ENCODE results near the gene DPCD.

DNA sequence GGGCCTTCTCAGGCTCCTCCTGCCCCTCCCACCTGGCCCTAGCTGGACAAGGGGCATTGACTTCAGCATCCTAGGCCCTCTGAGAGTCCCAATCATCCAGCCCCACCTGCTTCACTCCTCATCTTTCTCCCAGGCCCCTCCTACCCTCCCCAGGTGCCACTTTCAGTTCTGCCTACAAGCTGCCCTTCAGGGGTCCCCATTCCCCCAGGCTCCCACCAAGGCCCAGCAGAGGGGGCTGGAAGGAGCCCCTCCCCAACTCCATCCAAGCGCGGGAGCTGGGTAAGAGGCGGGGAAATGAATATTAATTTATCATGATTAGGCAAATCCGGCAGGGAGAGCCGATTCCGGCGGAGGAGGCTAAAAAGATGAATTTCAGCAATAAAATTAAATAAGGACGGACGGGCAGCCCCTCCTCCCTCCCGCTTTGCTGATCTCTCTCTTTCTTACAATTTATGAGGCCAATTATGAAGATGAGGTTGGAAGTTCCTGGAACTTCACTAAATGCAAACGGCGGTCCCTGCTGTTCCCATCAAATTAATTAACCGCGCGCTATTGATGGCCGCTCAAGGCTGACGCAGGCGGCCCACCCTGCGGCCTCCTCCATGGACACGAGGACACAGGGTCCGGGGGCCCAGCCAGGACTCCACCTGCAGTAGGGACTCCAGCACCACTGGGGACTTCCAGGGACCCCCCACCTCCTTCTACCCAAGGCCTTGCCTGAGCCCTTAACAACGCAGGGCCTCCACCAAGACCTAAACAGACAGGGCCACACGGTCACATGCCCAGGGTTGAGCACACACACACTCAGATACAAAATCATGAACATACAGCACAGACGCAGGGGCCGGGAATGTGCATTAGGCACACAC is 14.0 kb upstream of the DPCD start:
- TF ChIP-seq, protein P1, sequence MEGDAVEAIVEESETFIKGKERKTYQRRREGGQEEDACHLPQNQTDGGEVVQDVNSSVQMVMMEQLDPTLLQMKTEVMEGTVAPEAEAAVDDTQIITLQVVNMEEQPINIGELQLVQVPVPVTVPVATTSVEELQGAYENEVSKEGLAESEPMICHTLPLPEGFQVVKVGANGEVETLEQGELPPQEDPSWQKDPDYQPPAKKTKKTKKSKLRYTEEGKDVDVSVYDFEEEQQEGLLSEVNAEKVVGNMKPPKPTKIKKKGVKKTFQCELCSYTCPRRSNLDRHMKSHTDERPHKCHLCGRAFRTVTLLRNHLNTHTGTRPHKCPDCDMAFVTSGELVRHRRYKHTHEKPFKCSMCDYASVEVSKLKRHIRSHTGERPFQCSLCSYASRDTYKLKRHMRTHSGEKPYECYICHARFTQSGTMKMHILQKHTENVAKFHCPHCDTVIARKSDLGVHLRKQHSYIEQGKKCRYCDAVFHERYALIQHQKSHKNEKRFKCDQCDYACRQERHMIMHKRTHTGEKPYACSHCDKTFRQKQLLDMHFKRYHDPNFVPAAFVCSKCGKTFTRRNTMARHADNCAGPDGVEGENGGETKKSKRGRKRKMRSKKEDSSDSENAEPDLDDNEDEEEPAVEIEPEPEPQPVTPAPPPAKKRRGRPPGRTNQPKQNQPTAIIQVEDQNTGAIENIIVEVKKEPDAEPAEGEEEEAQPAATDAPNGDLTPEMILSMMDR (IDR thresholded peaks at IDR 0.05 in 2 of 3, conservative IDR thresholded peaks at IDR 0.05 in 1 of 3; ENCODE audit: borderline replicate concordance in 1 of 3, insufficient read depth in 1 of 3, low read depth in 2 of 3, low read length in 2 of 3): no peak
- TF ChIP-seq SP1 (IDR thresholded peaks at IDR 0.05; ENCODE audit: low read depth) (no peak), POLR2A (IDR thresholded peaks at IDR 0.05; ENCODE audit: borderline replicate concordance, extremely low read depth, insufficient read depth, insufficient read length) (no peak), EZH2phosphoT487 (IDR thresholded peaks at IDR 0.05; ENCODE audit: borderline replicate concordance) (no peak), POLR2AphosphoS5 (IDR thresholded peaks at IDR 0.05; ENCODE audit: low read depth, low read length) (0 out of 2 replicates have a peak, but pooled peaks have one; percentile 17), ZNF274 (IDR thresholded peaks at IDR 0.05; ENCODE audit: low read depth, low read length) (no peak), RAD21 (IDR thresholded peaks at IDR 0.05; ENCODE audit: low read depth) (no peak), TCF7L2 (IDR thresholded peaks at IDR 0.05; ENCODE audit: borderline replicate concordance, extremely low read depth, insufficient read depth, insufficient read length) (no peak), YY1 (IDR thresholded peaks at IDR 0.05; ENCODE audit: extremely low read depth, insufficient replicate concordance, low read depth, low read length) (no peak)
- TF ChIP-seq, protein P2, sequence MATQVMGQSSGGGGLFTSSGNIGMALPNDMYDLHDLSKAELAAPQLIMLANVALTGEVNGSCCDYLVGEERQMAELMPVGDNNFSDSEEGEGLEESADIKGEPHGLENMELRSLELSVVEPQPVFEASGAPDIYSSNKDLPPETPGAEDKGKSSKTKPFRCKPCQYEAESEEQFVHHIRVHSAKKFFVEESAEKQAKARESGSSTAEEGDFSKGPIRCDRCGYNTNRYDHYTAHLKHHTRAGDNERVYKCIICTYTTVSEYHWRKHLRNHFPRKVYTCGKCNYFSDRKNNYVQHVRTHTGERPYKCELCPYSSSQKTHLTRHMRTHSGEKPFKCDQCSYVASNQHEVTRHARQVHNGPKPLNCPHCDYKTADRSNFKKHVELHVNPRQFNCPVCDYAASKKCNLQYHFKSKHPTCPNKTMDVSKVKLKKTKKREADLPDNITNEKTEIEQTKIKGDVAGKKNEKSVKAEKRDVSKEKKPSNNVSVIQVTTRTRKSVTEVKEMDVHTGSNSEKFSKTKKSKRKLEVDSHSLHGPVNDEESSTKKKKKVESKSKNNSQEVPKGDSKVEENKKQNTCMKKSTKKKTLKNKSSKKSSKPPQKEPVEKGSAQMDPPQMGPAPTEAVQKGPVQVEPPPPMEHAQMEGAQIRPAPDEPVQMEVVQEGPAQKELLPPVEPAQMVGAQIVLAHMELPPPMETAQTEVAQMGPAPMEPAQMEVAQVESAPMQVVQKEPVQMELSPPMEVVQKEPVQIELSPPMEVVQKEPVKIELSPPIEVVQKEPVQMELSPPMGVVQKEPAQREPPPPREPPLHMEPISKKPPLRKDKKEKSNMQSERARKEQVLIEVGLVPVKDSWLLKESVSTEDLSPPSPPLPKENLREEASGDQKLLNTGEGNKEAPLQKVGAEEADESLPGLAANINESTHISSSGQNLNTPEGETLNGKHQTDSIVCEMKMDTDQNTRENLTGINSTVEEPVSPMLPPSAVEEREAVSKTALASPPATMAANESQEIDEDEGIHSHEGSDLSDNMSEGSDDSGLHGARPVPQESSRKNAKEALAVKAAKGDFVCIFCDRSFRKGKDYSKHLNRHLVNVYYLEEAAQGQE (IDR thresholded peaks at IDR 0.05; ENCODE audit: low read depth): no peak
- TF ChIP-seq, protein P3, sequence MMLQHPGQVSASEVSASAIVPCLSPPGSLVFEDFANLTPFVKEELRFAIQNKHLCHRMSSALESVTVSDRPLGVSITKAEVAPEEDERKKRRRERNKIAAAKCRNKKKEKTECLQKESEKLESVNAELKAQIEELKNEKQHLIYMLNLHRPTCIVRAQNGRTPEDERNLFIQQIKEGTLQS (IDR thresholded peaks at IDR 0.05): no peak

Measured in HCT116 (cell line).